Adipose tissue (tissue), 3 donors: Measurements from ENCODE around the gene C15orf61. TPM values are rescaled to one million over a fixed set of nuclear protein-coding genes. Genes with fewer than 3 reads are reported as not detected.

Source experiments
- H3K27ac ChIP-seq: one replicate; pipeline ENCODE4 v1.5.1; 2013; ENCODE audit warnings: low read depth, low read length
- WGBS, 3 donors: extraction: QIAGEN DNeasy Blood & Tissue Kit; methylation state at CpG; one replicate each; pipeline ENCODE4 v1.1.7; 2013; 5-methylcytosine and 5-hydroxymethylcytosine counted together
- polyA plus RNA-seq, 3 donors: library from polyadenylated mRNA; stranded (reverse); fragments of 200-250 nt; gene quantifications; one replicate each; pipeline ENCODE4 v1.2.3, GENCODE V29; 2013
- donor health status: healthy with polysubstance abuse.
- donor health status: Bipolar disorder and iron deficiency.
- donor health status: healthy.

C15orf61 gene
- polyA plus RNA-seq, 3 donors: 3.4 to 4.9 (median 3.9) TPM

DNA sequence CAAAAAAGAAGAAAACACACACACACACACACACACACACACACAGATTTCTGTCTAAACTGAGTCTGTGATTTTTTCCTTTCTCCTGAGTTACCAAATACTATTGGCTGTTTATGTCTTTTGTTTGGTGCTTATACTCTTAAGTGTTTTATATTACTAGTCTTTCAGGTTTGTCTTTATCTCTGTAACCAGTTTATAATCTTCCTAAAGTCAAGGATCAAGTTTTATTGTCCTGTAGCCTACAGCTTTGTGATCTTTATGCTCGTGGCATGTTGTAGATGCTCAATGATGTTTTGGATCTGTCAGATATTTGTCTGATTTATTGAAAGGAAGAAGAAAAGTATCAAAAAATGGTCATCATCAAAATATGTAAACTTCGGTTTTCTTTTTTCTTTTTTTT is 26.1 kb downstream of the C15orf61 start:
- H3K27ac ChIP-seq: no peak overlapping the region
- 79 to 92% (median 90%) methylated on average over 2 of the region's 2 CpGs for WGBS, 3 donors

DNA sequence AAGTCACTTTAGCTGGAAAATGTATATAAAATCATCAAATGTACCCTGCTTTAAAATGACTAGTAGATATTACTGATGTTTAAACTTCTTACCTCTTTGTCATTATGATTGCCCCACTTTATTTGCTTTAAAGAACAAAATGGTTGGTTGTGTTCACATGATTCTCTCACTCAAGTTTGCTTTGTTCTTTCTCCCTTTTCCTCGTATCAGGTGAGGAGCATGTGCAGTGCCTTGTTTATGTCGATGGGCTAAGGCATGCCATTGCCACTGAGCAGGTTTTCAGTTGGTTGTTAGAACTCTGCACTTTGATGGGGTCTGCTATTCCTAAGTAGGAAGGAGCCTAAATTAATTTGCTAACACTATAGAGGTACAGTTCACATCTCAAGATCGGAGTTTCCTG is 26.9 kb downstream of the C15orf61 start:
- WGBS, 3 donors: 66 to 84% (median 81%) methylated on average over 3 of the region's 3 CpGs
- no peak overlapping the region for H3K27ac ChIP-seq

DNA sequence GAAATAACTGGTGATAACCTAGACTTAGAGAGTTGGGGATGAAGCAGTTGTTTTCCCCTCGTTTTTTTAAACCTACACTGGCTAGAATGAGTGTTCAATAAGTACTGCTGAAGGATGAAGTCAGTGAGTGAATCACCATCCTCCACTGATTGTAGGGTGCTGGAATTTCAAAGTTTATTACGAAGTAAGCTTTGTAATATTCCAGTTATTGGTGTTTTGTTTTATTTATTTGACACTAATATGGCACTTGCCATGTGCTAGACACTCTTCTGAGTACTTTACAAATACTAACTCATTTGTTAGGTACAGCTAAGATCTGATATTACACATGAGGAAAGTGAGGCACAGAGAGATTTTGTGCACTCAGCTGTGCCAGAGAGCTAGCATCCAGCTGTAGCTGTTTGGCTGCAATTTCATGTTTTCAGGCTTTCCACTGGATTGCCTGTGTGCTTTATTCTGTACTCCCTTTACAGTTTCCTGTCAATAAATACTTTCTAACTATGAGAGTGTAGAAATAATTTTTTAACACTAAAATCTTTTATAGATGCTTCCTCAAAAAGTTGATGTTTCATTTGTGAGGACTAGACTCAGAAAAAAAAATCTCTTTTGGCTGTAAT is 27.4 kb downstream of the C15orf61 start:
- 54 to 79% (median 68%) methylated on average over 2 of the region's 2 CpGs for WGBS, 3 donors
- H3K27ac ChIP-seq: no peak overlapping the region

DNA sequence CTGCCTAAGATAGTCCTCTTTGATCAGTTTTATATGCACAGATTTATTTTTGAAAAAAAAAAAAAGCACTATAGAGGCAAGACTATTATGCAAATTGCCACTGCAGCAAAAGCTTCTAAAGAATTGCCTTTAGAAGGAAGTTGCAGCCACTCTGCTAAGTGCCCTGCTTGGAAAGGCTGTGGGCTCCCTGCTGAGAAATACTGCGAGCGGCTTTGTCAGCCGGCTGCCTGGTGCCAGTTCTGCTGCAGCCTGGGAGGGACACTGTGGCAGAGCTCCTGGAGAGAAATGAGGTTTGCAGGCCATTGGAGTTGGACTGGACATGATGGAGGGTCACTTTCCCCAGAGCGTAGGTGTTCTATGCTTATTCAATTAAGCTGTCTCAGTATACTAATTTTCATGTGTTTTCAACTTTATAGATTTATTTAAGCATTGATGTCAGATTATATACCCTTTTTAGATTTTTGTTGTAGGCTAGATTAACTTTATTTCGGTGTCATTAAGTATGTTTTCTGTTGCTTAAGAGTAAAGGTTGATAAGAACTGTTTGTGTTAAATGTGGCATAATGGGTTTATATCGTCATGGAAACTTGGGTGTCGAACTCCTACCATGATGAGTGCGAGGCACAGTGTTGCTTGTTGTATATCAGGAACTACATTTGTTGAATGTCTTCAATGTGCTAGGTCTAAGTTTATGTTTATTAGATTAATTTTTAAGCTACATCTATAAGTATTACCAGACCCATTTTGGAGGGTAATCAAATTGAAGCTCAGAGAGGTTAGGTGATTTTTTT is 28.1 kb downstream of the C15orf61 start:
- H3K27ac ChIP-seq: no peak overlapping the region
- 75 to 80% (median 80%) methylated on average over 8 of the region's 8 CpGs for WGBS, 3 donors

DNA sequence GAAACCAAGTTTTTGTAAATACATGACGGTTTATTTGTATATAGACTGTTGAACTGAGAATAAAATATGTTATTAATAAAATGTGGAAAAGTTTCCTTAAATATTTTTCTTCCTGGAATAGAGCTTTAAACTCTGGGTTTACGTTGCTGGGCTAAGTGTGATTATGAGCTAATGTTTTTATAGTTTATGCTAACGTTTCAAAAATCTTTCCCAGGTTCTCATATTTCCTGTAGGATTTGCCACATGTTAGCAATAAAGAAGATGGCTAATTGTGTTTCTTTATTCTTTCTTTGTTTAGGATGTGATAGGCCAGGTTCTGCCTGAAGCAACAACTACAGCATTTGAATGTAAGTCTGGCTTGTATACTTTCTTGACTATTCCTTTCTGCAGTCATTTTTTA is 28.8 kb downstream of the C15orf61 start:
- 60 to 71% (median 67%) methylated on average over 3 of the region's 3 CpGs for WGBS, 3 donors
- no peak overlapping the region for H3K27ac ChIP-seq

DNA sequence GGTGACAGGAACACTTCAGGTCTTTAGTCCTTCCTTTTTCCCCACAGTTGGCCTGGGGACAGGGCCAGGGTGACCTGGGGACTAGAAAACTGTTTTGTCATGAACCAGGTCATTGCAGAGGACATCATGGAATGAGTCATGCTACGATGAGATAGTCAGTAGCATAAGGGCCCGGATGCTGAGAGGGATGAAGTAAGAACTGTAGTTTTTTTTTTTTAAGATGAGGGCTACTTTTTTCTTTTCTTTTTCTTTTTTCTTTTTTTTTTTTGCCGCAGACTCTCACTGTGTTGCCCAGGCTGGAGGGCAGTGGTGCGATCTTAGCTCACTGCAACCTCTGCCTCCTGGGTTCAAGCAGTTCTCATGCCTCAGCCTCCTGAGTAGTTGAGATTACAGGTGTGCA is 29.6 kb downstream of the C15orf61 start:
- H3K27ac ChIP-seq: no peak overlapping the region

DNA sequence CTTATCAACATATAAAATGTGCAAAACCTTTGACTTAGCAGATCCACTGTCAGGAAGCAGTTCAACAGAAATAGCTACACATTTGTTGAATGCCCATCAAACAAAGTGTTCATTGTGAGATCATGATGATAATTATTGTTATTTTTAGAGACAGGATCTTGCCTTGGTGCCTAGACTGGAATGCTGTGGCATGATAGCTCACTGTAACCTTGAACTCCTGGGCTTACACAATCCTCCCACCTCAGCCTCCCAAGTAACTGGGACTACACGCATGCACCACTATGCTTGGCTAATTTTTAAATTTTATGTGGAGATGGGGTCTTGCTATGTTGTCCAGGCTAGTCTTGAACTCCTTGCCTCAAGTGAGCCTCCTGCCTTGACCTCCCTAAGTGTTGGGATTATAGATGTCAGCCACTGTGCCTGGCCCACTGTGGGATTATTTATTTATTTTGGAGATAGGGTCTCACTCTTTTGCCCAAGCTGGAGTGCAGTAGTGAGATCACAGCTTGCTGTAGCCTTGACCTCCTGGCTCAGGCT is 30.3 kb downstream of the C15orf61 start:
- 89 to 100% (median 100%) methylated on average over 1 of the region's 1 CpG for WGBS, 3 donors
- H3K27ac ChIP-seq: no peak overlapping the region

More for the DNA sequence above, 29.6 kb downstream of the C15orf61 start:
- WGBS, 3 donors: 78 to 88% (median 79%) methylated on average over 4 of the region's 4 CpGs

DNA sequence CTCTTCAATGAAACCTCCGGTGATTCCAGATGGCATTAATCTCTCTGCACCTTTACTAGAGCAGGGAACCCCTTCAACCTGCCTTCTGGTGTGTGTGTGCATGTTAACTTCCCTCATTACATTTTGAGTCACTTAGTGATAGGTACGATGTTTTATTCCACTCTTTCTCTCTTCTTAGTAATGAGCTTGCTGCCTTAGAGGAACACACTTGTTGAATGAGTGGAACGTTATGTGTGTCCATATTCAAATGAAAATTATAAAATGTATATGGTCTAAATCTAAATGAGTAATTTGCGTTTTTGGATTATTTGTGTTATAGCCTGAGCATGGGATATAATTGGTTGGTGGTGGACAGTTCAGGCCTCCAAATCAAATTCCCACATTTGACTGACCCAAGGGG is 33.6 kb downstream of the C15orf61 start:
- WGBS, 3 donors: 95 to 96% (median 95%) methylated on average over 4 of the region's 4 CpGs
- H3K27ac ChIP-seq: no peak overlapping the region

DNA sequence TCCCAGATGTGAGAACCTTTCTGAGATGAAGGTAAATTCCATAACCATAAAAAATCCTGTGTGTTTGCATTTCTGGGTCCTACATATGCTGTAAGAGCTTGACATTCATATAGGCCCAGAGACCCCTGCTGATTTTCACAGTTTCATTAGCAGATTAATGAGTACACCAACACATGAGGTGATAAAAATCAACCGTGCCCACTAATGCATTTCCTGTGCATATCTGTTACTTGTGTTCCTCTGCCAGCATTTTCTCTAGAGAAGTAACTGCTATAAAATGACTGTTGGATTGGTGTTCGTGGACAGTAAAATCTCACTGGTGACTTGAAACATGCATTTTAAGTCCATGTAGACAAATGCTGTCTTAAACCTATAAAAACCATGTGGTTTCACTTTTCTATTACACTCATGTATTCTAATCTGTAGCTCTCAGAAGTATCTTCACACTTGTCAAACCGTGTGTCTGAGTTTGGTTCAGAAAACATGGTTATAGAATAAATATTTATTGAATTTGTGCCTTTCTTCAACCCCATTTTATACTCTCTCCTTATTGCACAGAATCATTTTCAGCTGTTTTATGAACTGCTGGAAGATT is 36.1 kb downstream of the C15orf61 start:
- no peak overlapping the region for H3K27ac ChIP-seq
- WGBS, 3 donors: 78 to 89% (median 81%) methylated on average over 3 of the region's 3 CpGs

DNA sequence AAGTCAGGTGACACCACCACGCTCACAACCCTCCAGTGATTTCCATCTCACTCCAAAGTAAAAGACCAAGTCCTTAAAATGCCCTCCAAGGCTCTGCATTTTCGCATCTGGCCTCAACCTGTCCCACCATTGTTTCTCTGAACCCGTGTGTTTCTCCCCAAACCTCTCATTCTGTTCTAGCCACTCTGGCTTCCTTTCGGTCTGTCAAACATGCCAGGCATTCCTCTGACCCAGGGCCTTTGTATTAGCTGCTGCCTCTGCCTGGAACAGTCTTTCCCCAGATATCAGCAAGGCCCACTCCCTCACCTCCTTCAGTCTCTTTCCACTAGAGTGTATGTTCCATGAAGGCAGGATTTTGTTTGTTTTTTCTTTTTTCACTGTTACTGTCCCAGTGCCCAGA is 37.6 kb downstream of the C15orf61 start:
- no peak overlapping the region for H3K27ac ChIP-seq
- 91 to 96% (median 96%) methylated on average over 4 of the region's 4 CpGs for WGBS, 3 donors

DNA sequence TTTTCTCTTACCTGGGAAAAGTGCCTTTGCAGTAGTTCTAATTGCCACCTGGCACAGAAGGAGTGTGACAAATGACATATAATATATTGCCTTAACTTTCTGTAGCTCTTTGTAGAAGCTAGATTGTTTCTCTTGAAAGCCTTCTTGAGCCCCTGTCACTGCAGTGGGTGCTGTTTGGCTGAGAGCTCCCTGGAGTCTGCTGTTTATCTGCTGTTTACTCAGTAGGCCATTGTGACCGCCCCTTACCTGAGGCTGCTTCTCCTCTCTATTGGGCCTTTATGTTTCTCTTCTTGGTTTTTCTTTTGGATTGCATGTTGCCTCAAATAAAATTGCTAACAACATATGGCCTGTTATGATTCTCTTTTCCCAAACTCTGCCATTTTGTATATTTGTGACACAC is 38.2 kb downstream of the C15orf61 start:
- H3K27ac ChIP-seq: no peak overlapping the region
- WGBS, 3 donors: 86 to 98% (median 96%) methylated on average over 1 of the region's 1 CpG

DNA sequence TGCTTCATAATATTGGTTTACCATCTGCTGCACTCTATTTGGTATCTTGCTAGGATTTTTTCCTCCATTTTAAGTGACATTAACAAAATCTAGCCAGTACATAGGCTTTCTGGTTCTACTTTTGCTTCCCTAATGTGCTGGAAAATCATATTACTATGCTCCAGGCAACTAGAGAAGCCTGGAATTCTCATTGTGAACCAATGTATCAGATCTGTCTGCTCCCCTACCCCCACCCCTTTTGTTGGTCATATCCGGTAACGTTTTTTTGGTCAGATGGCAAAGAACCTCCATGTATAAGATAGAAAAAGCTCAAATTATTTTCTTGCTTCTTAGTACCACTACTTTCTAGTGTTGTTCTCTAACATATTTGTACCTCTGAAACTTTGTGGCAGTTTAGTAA is 38.6 kb downstream of the C15orf61 start:
- H3K27ac ChIP-seq: no peak overlapping the region
- WGBS, 3 donors: 96 to 100% (median 99%) methylated on average over 2 of the region's 2 CpGs

DNA sequence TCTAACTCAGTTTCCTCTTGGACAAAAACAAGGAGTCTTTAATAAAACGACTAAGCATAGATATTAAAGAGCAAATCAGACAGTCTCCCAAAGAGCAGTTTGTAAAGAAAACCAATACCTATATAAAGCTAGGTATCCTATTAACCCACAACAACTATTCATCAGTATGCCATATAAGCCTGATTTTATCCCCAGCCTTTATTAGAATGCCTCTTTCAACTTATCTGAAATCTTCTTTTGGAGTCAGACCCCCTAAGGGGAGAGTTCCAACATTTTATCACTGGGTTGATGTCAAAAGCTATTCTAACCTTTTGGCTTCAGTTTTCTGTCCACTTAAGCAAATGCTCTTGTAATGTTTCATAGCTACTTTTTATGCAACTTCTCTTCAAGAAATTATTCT is 39.4 kb downstream of the C15orf61 start:
- 81 to 97% (median 89%) methylated on average over 1 of the region's 1 CpG for WGBS, 3 donors
- H3K27ac ChIP-seq: no peak overlapping the region

DNA sequence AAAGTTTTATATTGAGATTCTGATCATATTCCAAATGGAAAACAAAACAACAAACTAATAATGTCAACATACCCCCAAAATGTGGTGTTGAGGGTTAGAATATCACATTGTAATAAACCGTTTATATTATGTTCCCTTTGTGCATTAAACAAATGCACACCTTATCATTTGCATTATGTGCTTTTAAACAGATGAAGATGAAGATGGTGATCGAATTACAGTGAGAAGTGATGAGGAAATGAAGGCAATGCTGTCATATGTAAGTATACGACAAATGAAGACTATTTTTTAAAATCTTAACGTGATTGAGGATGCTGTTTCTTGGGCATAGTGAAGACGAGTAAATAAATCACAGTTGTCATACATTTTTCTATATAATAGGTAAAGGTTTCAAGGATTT is 42.2 kb downstream of the C15orf61 start:
- WGBS, 3 donors: 95 to 96% (median 96%) methylated on average over 5 of the region's 5 CpGs
- no peak overlapping the region for H3K27ac ChIP-seq

DNA sequence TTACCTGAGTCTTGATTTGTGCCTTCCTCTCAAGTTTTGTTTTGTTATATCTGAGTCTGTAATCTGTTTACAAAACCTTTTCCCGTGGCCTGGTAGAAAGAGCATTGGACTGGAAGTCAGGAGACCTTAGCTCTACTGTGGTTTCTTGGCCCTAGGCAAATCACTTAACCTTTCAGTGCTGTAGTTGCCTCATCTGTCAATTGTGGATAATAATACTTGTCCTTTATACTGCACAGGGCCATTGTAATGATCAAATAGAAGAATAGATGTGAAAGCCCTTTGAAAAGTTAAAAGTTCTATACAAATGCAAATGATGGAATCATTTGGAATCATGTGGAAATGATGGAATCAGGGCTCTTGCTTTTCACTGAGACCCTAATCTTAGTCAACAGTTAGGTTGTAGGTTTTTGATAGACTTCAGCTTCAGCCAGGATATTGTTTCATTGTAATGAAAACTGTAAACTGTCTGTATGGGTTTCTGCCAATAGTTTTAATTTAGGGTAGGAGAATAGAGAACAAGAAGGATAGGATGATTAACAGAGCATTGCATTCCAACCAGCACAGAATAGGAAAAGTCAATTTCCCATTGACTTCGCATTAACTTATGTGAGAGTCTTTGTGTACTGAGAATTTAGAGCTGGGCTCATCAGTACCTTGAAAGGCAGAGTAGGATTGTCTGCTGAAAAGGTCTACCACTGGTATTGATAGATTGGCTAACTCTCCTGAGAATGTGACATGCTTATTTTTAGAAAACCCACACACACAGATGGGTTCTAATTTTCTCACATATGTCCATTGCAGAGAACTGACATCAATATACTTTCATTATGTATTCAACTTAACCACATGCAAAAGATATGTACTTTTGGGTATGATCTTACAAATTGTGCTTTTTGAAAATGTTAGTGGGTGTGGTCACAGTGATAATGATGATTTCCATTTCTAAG is 43.4 kb downstream of the C15orf61 start:
- WGBS, 3 donors: 77 to 82% (median 78%) methylated on average over 2 of the region's 2 CpGs
- no peak overlapping the region for H3K27ac ChIP-seq

DNA sequence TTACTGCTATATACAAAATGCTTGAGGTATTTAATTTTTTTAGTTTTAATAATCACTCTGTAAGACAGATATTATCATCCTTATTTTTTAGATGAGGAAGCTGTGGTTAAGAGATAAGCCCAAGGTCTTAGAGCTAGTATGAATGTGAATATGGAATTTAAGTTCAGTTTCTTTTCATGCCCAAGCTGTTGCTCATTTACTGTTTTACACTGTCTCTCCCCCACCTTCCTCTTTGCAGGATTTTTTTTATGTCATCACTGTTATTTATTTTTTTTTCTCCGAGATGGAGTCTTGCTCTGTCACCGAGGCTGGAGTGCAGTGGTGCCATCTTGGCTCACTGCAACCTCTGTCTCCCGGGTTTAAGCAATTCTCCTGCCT is 44.0 kb downstream of the C15orf61 start:
- H3K27ac ChIP-seq: no peak overlapping the region
- 61 to 85% (median 75%) methylated on average over 3 of the region's 3 CpGs for WGBS, 3 donors

DNA sequence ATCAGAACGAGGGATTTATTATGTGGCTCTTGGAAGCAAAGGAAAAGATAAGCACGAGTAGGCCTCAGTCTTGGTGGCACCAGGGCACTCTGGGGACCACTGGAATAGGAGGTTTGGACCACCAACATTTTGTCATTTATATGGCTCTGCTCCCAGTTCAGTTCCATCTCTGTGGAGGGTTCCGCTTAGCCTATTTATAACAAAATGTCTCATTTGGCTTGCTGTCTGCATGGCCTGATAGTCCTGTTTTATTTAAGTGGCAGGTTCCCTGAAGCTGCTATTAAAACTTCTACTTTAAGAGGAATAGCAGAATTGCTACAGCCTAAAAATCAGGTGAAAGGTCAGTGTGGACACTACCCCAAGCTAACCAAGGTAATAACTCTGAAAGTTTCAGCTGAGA is 48.7 kb downstream of the C15orf61 start:
- H3K27ac ChIP-seq: no peak overlapping the region
- 86 to 93% (median 88%) methylated on average over 3 of the region's 3 CpGs for WGBS, 3 donors

DNA sequence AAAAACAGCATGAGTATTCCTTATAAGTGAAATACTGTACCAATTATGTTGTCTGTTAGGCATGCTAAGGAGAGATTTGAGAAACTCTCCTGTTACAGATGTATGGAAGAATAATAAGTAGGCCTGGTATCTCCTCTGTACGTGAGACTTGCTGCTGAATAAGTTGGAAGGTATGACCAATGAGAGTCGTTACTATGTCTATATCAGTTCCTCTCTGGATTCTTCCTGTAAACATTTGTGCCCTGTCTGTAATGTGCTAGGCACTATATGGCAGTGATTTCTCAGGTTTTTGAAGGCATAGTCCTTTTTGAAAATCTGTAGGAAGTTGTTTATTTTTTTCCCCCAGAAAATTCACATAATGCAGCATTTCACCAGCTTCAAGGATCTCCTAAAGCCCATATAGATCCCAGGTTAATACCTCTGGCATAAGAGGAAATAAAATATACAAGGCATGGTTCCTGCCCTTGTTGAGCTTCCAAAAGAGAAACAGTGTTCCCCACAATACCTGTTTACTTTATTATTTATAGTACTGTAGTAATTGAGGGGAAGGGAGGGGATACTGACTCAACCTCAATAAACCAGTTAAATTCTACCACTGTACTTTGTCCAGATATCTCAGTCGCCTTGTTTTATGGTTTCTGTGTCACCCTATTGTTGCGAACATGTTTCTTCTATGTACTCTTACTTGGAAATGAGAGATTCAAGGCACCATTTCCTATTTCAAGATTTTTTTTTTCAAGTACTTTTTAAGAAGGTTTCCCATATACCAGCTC is 50.1 kb downstream of the C15orf61 start:
- WGBS, 3 donors: 96 to 98% (median 97%) methylated on average over 4 of the region's 4 CpGs
- H3K27ac ChIP-seq: no peak overlapping the region
